ENCODE data around the gene CDC16.

GRCh38 chr13:114281351-114282040, 46.8 kb downstream of the CDC16 start, which contains the start of gene UPF3A:
- TF ChIP-seq CTCF (conservative IDR thresholded peaks at IDR 0.05) (no peak), ZFX (IDR thresholded peaks at IDR 0.05) (no peak)
